Tibial artery (tissue), 4 donors: Measurements from ENCODE around the gene KAT8.
"Not testable (repeated sequence)": the region's sequence is repeated elsewhere in the genome, so short reads cannot be mapped to it uniquely, and the experiment has no call there.

ENCODE experiments used
- DNase-seq, 2 donors: peaks; one replicate each; pipeline ENCODE4 v3.0.0-alpha.2; 2019
- H3K27ac ChIP-seq, 2 donors: fragments of 200-600 bp; sonication (generic) in 1 of 2; 1 replicate in 1 of 2; 2 replicates in 1 of 2; pipeline ENCODE4 v1.5.1; 2018 to 2019; ENCODE audit warnings: mild to moderate bottlenecking in 1 of 2
- H3K27me3 ChIP-seq, 2 donors: fragments of 200-600 bp; sonication (generic) in 1 of 2; one replicate each; pipeline versions ENCODE4 v1.5.1 to v1.6.0; 2016 to 2019
- H3K36me3 ChIP-seq, 3 donors: fragments of 200-600 bp; sonication (generic) in 2 of 3; one replicate each; pipeline ENCODE4 v1.5.1; 2016 to 2019; ENCODE audit warnings: mild to moderate bottlenecking in 2 of 3
- H3K4me1 ChIP-seq, 4 donors: fragments of 200-600 bp; sonication (generic) in 2 of 4; 1 replicate in 3 of 4; 2 replicates in 1 of 4; pipeline ENCODE4 v1.5.1; 2016 to 2019
- H3K4me3 ChIP-seq, 2 donors: fragments of 200-600 bp; sonication (generic) in 1 of 2; 1 replicate in 1 of 2; 2 replicates in 1 of 2; pipeline ENCODE4 v1.5.1; 2018 to 2019; ENCODE audit warnings: mild to moderate bottlenecking in 2 of 2
- H3K9me3 ChIP-seq, 3 donors: fragments of 200-600 bp; sonication (generic) in 1 of 3; one replicate each; pipeline ENCODE4 v1.5.1; 2016 to 2019
- intact Hi-C: fragments of 100-400 bp; cut with DNase I; formaldehyde crosslinking; loops from one replicate; pipeline ENCODE4 v1.15.0; 2023; ENCODE audit warnings: low total_unique reads
- TF ChIP-seq, protein P1 (sequence below), 2 experiments: fragments of 200-600 bp in 1 of 2; fragments of 450-650 bp in 1 of 2; IDR thresholded peaks; one replicate each; pipeline ENCODE4 v1.5.1; 2017 to 2019; ENCODE audit warnings: antibody characterized with exemption in 2 of 2, mild to moderate bottlenecking in 1 of 2, moderate library complexity in 1 of 2

KAT8 gene

DNA sequence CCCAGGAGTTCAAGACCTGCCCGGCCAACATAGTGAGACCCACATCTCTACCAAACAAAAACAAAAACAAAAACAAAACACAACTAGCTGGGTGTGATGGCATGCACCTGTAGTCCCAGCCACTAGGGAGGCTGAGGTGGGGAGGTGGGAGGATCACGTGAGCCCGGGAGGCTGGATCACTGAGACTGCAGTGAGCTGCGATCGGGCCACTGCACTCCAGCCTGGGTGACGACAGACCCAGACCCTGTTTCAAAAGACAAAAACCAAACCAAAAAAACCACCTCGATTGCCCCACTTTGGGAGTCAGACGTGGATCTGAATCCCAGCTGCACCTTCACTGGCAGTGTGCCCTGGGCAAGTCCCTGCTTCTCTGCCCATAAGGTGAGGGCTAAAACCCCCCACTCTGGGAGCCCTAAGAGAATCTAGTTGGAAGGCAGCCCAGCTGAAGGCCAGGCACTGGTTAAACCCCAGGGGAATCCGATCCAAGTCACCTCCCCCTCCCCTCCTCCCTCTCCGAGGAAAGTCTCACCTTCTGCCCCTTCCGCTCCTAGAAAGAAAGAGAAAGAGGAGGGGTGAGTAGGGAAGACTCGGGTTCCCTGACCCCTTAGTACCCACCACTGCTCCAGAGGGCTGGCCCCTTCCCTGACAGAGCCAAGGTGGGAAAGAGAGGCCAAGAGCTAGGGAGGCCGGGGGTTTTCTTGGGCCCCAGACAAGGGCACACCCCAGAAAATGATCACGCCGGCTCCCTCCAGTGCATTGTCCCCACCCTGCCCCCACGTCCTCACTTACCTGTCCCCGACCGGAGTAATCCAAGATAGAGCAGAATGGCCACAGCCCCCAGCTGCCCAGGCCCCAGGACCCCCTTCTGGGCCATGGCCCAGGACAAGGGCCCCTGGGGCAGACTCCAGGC is 17.4 kb downstream of the KAT8 start:
- Histone ChIP-seq H3K4me3 (no peak overlapping the region), H3K9me3 (no peaks in the 10 kb centered on the region), H3K36me3 (peaks cover 16 to 35% (median 20%) of the 10 kb centered on the region in 3 donors), H3K4me1 (peaks cover 0 to 28% (median 5%) of the 10 kb centered on the region in 4 donors), H3K27ac (no peak overlapping the region), H3K27me3 (peaks cover 0 to 14% of the 10 kb centered on the region in 2 donors)
- TF ChIP-seq, protein P1, sequence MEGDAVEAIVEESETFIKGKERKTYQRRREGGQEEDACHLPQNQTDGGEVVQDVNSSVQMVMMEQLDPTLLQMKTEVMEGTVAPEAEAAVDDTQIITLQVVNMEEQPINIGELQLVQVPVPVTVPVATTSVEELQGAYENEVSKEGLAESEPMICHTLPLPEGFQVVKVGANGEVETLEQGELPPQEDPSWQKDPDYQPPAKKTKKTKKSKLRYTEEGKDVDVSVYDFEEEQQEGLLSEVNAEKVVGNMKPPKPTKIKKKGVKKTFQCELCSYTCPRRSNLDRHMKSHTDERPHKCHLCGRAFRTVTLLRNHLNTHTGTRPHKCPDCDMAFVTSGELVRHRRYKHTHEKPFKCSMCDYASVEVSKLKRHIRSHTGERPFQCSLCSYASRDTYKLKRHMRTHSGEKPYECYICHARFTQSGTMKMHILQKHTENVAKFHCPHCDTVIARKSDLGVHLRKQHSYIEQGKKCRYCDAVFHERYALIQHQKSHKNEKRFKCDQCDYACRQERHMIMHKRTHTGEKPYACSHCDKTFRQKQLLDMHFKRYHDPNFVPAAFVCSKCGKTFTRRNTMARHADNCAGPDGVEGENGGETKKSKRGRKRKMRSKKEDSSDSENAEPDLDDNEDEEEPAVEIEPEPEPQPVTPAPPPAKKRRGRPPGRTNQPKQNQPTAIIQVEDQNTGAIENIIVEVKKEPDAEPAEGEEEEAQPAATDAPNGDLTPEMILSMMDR (IDR thresholded peaks at IDR 0.05), result no peak
- DNase-seq, result peak in 1 of 2 donors; percentile 50
- intact Hi-C loops, result no loop called here

DNA sequence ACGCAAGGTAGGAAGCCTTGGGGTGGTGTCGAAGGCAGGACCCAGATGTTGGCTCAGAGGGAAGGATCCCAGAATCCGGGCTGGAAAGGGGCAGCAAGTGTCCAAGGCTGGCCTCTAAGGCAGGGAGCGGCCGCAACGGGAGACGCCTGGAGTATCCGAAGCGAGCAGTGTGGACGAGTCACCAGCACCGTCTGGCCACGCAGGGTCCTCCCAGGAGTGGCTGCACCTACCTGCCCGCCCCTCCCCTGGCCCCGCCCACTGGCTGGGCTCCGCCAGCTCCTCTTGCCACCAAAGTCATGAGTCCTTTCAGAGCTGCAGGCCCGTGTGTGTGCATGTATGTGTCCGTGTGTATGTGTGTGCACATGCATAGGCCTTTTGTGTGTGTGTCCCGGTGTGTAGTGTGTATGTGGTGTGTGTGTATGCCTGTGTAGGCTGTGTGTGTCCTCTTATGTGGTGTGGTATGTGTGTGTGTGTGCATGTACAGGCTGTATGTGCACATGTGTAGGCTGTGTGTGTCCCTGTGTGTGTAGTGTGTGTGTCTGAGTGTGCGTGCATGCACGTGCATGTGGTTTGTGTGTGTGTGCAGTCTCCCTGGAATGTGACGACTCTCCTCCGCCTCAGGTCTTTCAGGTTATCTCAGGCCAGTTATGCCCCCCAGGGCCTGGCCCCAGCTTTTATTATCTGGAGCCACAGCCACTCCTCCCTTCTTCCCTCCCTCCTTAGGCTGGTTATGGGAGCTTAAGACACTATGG is 18.2 kb downstream of the KAT8 start, which contains the start of gene PRSS8:
Gene PRSS8 (minus strand): TSS at position 193 of the 752 bp plus-strand sequence. CDS start 229 bp downstream, outside the sequence.
- Histone ChIP-seq H3K4me3 (no peak within 1 kb of the TSS), H3K27me3 (peaks cover 0 to 14% of the 10 kb centered on the region in 2 donors), H3K27ac (no peak within 1 kb of the TSS), H3K9me3 (no peaks in the 10 kb centered on the region), H3K4me1 (peaks cover 0 to 28% (median 5%) of the 10 kb centered on the region in 4 donors), H3K36me3 (peaks cover 8 to 27% (median 12%) of the 10 kb centered on the region in 3 donors)
- intact Hi-C loops, result no loop called here
- peak in 1 of 2 donors; percentile 40 for DNase-seq
- TF ChIP-seq, protein P1 (IDR thresholded peaks at IDR 0.05), result no peak

GRCh38 chr16:31136287-31136662 is 18.8 kb downstream of the KAT8 start:
- no peaks in the 10 kb centered on the region for H3K9me3 ChIP-seq
- TF ChIP-seq, protein P1 (IDR thresholded peaks at IDR 0.05), result no peak
- H3K27ac ChIP-seq, result no peak overlapping the region
- intact Hi-C loops, result no loop called here
- no peak overlapping the region for H3K4me3 ChIP-seq
- peaks cover 0 to 14% of the 10 kb centered on the region in 2 donors for H3K27me3 ChIP-seq
- H3K4me1 ChIP-seq, result peaks cover 0 to 34% (median 6%) of the 10 kb centered on the region in 4 donors
- no peak for DNase-seq
- peaks cover 5 to 21% (median 6%) of the 10 kb centered on the region in 3 donors for H3K36me3 ChIP-seq

DNA sequence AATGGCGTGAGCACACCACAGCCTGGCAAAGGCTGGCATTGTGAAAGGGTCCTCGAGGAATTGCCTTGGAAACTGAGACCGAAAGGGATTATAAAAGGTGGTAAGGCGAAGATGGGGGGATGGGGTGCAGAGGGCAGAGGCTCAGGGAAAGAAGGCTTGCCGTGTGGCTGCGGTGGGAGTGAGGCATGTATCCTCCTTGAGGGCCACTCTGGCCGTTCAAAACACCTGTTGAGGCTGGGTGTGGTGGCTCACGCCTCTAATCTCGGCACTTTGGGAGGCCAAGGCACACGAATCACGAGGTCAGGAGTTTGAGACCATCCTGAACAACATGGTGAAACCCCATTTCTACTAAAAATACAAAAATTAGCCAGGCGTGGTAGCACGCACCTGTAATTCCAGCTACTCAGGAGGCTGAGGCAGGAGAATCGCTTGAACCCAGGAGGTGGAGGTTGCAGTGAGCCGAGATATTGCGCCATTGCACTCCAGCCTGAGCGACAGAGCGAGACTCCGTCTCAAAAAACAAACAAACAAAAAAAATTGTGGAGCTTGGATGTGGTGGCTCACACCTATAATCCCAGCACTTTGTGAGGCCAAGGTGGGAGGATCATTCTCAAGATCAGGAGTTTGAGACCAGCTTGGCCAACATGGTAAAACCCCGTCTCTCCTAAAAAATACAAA is 19.5 kb downstream of the KAT8 start:
- peaks cover 4 to 41% (median 13%) of the 10 kb centered on the region in 4 donors for H3K4me1 ChIP-seq
- intact Hi-C loops, H3K27ac ChIP-seq, H3K9me3 ChIP-seq, DNase-seq, H3K4me3 ChIP-seq: not testable (repeated sequence)
- peaks cover 0 to 14% of the 10 kb centered on the region in 2 donors for H3K27me3 ChIP-seq
- H3K36me3 ChIP-seq, result peaks cover 0 to 14% (median 0%) of the 10 kb centered on the region in 3 donors

DNA sequence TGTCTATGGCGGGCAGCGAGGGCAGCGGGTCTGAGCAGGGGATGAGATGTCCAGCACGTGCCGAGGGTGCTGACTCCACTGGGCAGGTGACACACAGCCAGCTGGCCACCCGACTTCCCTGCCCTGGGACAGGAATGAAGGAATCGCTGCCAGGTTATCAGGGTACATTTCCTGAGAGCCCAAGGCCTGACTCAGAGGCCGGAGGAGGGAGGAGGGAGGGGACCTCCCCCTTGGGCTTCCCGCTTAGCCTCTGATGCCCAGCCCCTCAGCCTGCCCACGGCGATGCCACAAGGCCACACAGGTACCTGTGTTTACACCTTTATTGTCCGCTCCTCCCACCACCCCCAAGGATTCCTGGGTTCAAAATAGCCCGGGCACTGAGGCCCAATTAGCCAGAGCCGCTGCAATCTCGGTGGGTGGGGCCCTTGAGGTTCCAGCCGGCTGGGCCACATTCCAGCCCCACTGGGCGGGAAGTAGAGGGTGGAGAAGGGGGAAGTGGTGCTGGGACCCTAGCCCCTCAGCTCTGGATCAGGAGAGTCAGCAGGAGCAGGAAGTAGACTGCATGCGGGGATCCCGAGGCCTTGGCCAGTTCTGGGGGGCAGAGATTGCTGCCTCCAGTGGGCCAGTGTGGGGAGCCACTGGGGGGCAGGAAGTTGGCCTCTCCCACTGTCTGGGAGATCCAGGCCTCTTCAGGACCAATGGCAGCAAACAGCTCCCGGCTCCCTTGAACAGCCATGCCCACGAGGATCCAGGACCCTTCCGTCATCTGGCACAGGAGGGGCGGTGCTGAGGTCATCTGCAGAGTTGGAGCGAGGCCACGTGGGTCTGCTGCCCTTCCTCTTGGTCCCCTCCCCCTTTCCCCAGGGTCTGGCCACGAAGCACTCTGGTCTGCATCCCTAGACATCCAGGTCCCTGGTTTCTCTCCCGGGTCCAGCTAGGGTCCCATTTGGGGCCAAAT is 21.4 kb downstream of the KAT8 start:
- Histone ChIP-seq H3K36me3 (no peaks in the 10 kb centered on the region), H3K4me1 (peaks cover 4 to 49% (median 19%) of the 10 kb centered on the region in 4 donors), H3K9me3 (no peaks in the 10 kb centered on the region), H3K27me3 (peaks cover 0 to 12% of the 10 kb centered on the region in 2 donors), H3K27ac (no peak overlapping the region), H3K4me3 (peak overlapping the region in 1 of 2 donors; percentile 12)
- no peak for DNase-seq
- TF ChIP-seq, protein P1 (IDR thresholded peaks at IDR 0.05), result no peak
- intact Hi-C loops, result no loop called here

DNA sequence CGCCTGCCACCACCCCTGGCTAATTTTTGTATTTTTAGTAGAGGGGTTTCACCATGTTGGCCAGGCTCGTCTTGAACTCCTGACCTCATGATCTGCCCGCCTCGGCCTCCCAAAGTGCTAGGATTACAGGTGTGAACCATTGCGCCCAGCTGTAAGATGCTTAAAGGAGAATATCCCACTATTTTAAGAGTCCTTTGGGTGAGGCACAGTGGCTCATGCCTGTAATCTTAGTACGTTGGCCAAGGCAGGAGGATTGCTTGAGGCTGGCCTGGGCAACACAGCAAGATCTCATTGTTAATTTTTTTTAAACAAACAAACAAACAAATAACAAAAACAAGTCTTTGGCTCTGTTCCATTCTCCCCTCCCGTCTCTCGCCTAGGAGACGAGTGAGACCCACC is 23.6 kb downstream of the KAT8 start:
- peak overlapping the region; percentile 73 to 78 for H3K27ac ChIP-seq
- H3K36me3 ChIP-seq, H3K27me3 ChIP-seq, DNase-seq, H3K4me3 ChIP-seq, H3K9me3 ChIP-seq: not testable (repeated sequence)
- peaks cover 4 to 34% (median 19%) of the 10 kb centered on the region in 4 donors for H3K4me1 ChIP-seq
- intact Hi-C loops, result loop anchor here (10.0 kb wide), 1 partner anchor 156 kb away; the partner anchor contains the start of gene HSD3B7
